Urinary bladder (tissue), 4 donors: ENCODE measurements around the gene ANKRD44. TPM values are rescaled to one million over a fixed set of nuclear protein-coding genes. Genes with fewer than 3 reads are reported as not detected.
A peak's percentile ranks its signal among the peaks of the same experiment; 100 is the strongest.

Experiments
- DNase-seq: peaks from one replicate; pipeline ENCODE4 v3.0.0-alpha.2; 2015; ENCODE audit errors: extremely low spot score
- H3K27ac ChIP-seq: one replicate; pipeline ENCODE4 v1.5.1; 2013; ENCODE audit warnings: low read depth, mild to moderate bottlenecking, moderate library complexity
- H3K36me3 ChIP-seq: one replicate; pipeline ENCODE4 v1.6.1; 2013; ENCODE audit warnings: mild to moderate bottlenecking, moderate library complexity; ENCODE audit not compliant: insufficient read depth
- H3K4me1 ChIP-seq: one replicate; pipeline ENCODE4 v1.6.1; 2013; ENCODE audit warnings: mild to moderate bottlenecking, moderate library complexity; ENCODE audit not compliant: insufficient read depth
- H3K4me3 ChIP-seq: one replicate; pipeline ENCODE4 v1.5.1; 2013; ENCODE audit warnings: low read depth, low read length
- WGBS: extraction: QIAGEN DNeasy Blood & Tissue Kit; methylation state at CpG from one replicate; pipeline ENCODE4 v1.1.7; 2013; 5-methylcytosine and 5-hydroxymethylcytosine counted together
- polyA plus RNA-seq: library from polyadenylated mRNA; stranded (reverse); fragments of 200-250 nt; gene quantifications from one replicate; pipeline ENCODE4 v1.2.3, GENCODE V29; 2013
- total RNA-seq: library from RNA; depleted of rRNA; stranded (reverse); fragments of >200 nt; gene quantifications from one replicate; pipeline ENCODE4 v1.2.3, GENCODE V29; 2014
- donor health status: healthy with polysubstance abuse.
- donor health status: healthy.

ANKRD44 gene
- total and polyA plus RNA-seq, 2 donors: 17.5 to 39.4 TPM

DNA sequence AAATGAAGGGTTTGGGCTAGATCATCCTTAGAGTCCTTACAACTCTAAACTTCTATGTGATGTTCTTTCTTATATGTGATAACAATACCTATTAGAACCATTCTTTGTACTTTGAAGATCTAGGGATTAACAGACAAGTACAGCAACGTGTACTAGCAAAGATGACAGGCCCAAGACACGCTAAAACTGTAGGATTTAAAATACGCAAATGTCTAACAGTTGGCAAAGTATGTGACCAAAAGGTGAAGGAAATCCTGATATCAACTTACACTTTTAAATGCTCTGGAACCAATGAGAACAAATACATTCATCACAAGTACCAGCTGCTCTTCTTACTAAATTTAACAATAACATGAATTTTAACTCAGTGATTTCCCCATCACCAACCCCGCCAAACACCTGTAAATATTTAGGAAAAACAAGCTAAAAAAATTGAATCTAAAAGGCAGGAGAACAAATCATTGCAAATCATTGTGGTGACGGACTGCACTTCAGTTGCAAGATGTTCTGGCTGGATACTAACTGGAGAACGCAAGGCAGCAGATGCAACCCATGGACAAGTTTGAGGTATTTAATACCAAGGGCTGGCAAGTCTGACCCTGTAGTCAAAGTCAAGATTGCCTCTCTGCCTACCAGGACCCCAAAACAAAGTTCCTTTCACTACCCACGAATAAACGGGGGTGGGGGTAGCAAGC, 1.4 kb downstream of the ANKRD44 start:
- no peak overlapping the region for H3K27ac ChIP-seq
- WGBS: 49% methylated on average over 8 of the region's 8 CpGs
- no peaks in the 10 kb centered on the region for H3K36me3 ChIP-seq
- no peak for DNase-seq
- H3K4me1 ChIP-seq: no peaks in the 10 kb centered on the region
- H3K4me3 ChIP-seq: peak overlapping the region; percentile 90

DNA sequence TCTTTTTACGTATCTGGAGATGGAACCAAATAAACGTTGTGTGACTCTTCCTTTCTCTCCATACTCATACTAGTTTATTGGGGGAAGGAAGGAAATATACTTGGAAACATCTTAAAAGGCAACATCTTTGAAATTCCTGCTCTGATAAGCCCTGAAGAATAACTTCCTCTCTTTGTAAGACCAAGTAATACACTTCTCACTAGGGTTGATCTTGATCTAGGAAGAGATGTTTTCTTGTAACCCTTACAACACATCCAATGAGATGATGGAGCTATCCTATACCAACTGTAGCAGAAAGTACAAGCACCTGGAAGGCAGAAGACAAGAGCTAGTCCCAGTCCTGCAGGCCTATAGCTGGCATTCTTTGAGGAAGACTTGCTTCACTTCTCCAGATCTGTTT, 2.0 kb downstream of the ANKRD44 start:
- DNase-seq: no peak
- Histone ChIP-seq H3K4me3 (no peak overlapping the region), H3K27ac (no peak overlapping the region), H3K4me1 (no peaks in the 10 kb centered on the region), H3K36me3 (no peaks in the 10 kb centered on the region)
- 56% methylated on average over 2 of the region's 2 CpGs for WGBS

DNA sequence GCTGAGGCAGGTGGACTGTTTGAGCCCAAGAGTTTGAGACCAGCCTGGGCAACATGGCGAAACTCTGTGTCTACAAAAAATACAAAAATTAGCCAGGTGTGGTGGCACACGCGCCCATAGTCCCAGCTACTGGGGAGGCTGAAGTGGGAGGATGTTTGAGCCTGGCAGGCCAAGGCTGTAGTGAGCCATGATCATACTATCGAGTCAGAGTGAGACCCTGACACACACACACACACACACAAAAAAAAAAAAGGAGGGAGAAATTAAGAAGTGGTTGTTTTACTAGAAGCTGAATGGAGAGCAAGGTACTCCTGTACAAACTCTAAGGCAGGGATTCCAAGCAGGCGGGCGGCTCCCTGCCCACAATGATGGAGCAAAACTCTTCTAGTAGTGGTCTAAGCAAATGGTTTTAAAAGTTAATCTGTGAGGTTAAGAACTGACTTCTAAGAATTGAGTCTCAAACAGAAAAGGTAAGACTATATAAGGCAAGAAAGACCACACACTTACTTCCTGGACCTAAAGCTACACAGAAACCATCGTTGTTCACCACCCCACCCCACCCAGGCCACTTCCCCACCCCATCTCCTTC, 2.6 kb downstream of the ANKRD44 start:
- no peak overlapping the region for H3K4me3 ChIP-seq
- WGBS: 87% methylated on average over 7 of the region's 7 CpGs

DNA sequence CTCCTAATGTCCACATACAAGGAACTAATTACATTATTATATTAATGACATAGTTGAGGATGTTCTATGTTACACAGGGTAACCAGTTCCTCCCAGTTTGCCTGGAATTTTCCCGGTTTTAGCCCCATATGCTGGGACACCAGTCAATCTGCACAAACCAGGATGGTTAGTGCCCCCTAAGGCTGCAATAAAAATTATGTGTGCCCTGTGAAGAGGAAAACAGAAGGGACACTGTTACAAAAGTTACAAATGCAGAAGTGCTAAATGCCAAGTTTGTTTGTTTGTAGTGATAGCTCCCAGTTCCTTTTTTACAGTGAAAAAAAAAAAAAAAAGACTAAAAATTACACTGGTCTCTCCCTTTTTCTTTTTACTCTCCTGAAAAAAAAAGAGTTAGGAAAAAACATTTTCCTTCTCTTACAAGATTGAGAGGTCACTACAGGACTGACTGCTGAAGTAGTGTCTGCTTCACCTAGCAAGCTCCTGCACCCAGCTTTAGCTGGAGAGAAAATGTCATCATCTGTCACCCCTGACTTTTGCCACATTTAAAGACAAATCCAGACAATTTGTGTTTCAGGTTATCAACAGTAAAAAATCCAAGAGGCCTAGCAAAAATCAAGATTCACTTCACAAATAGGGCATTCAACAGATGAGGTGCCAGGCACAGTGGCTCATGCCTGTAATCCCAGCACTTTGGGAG, 3.2 kb downstream of the ANKRD44 start:
- H3K36me3 ChIP-seq: no peaks in the 10 kb centered on the region
- 84% methylated on average over 1 of the region's 1 CpG for WGBS
- no peaks in the 10 kb centered on the region for H3K4me1 ChIP-seq
- H3K4me3 ChIP-seq: no peak overlapping the region
- no peak for DNase-seq
- no peak overlapping the region for H3K27ac ChIP-seq

More for the DNA sequence above, 2.6 kb downstream of the ANKRD44 start:
- no peak for DNase-seq
- H3K4me1 ChIP-seq: no peaks in the 10 kb centered on the region
- H3K36me3 ChIP-seq: no peaks in the 10 kb centered on the region
- H3K27ac ChIP-seq: no peak overlapping the region

DNA sequence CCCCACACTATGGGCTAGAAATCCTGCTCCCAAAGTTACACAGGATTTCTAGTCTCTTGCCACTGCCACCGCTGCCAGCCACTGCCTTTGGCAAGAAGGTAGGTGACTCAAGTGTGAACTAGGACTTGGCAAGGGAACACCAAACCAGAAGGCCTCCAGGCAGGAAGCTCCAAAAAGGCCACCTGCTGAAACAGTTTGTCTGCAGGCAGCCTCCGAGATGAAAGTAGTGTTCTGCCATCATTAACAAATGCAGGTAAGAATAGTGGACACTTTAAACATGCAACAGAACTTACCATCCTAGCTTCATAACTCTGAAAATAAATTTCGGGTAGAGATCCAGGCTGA, 3.9 kb downstream of the ANKRD44 start:
- DNase-seq: no peak
- no peaks in the 10 kb centered on the region for H3K4me1 ChIP-seq

DNA sequence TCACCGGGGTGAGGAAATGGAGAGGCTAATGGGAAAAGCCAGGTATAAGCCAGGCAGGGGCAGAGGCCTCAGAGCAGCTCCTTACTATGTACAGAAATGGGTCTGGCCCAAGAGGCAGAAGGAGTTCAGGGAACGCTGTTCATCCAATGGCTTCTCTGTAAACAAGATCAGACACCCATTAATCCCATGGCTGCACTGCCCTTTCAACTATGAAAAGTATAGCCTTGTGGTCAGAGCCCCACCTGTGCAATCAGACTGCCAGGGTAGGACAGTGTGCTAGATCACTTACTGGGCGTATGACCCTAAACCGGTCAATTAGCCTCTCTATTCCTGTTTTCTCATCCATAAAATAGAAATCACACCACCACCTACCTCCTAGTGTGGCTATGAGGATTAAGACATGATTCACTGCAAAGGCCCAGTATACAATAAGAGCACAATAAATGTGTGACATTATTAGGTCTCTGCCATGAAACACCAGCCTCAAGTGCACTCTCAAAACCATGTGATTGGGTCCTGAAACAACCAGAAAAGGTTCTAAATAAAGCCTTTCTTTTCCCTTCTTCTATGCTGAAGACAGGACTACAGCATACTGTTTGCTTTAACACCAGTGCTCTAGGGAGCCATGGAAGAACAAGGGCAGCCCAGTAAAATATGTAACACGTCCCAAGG, 4.4 kb downstream of the ANKRD44 start:
- no peaks in the 10 kb centered on the region for H3K36me3 ChIP-seq
- no peak overlapping the region for H3K4me3 ChIP-seq
- H3K27ac ChIP-seq: no peak overlapping the region
- 77% methylated on average over 5 of the region's 5 CpGs for WGBS
- no peaks in the 10 kb centered on the region for H3K4me1 ChIP-seq
- DNase-seq: no peak

More for the DNA sequence above, 3.9 kb downstream of the ANKRD44 start:
- H3K36me3 ChIP-seq: no peaks in the 10 kb centered on the region
- H3K4me3 ChIP-seq: no peak overlapping the region
- no peak overlapping the region for H3K27ac ChIP-seq
- 70% methylated on average over 3 of the region's 3 CpGs for WGBS

DNA sequence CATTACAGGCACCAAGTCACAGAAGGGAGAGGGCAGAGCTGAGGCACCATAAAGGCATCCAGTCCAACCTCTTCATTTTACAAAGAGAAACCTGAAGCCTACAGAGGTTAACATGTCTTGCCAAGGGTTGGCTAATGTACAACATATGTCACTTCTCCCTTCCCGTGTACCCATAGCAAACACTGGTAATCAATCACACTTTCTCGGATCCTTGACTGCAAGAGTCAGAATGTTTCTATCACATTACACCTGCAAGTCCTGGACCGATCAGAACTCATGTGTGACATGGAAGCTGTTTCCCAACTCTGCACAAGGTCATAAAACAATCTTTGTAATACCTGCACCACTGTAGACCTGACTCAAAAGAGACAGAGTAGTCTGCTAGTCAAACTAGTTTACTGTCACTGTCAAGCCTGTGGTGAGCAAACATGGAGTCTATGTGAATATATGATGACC, 6.0 kb downstream of the ANKRD44 start:
- Histone ChIP-seq H3K27ac (no peak overlapping the region), H3K36me3 (no peaks in the 10 kb centered on the region), H3K4me1 (no peaks in the 10 kb centered on the region), H3K4me3 (no peak overlapping the region)
- WGBS: 86% methylated on average over 3 of the region's 3 CpGs
- no peak for DNase-seq

DNA sequence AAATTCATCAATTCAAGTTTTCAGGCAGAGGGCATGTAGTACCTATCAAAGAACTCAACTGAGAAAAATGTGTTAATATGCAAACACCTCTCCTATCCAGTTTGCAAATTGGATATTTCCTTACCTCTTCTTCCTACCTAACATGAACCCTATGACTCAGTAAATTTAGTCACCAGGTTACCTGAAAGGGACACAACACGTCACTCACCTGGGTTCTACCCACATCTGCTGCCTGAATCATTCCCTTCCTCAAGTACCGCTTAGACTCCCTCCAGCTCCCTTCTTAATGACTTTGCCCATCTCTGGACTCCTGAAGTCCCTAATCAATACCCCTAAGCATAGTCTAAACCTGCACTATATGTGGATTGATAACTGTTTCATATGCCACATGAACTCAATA, 10.4 kb downstream of the ANKRD44 start:
- no peaks in the 10 kb centered on the region for H3K4me1 ChIP-seq
- DNase-seq: no peak
- H3K36me3 ChIP-seq: no peaks in the 10 kb centered on the region
- no peak overlapping the region for H3K27ac ChIP-seq
- no peak overlapping the region for H3K4me3 ChIP-seq
- 69% methylated on average over 2 of the region's 2 CpGs for WGBS

DNA sequence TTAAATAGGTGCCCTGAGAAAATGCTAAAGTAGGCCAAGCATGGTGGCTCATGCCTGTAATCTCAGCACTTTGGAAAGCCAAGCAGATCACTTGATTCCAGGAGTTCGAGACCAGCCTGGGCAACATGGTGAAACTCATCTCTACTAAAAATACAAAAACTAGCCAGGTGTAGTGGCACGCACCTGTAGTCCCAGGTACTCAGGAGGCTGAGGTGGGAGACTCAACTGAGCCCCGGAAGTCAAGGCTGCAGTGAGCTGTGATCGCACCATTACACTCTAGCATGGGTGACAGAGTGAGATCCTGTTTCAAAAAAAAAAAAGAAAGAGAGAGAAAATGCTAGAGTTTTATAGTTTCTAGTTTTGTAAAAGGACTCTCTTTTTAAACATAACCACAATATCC, 12.0 kb downstream of the ANKRD44 start:
- Histone ChIP-seq H3K27ac (no peak overlapping the region), H3K4me1 (no peaks in the 10 kb centered on the region), H3K4me3 (no peak overlapping the region), H3K36me3 (no peaks in the 10 kb centered on the region)
- 95% methylated on average over 4 of the region's 4 CpGs for WGBS
- no peak for DNase-seq

DNA sequence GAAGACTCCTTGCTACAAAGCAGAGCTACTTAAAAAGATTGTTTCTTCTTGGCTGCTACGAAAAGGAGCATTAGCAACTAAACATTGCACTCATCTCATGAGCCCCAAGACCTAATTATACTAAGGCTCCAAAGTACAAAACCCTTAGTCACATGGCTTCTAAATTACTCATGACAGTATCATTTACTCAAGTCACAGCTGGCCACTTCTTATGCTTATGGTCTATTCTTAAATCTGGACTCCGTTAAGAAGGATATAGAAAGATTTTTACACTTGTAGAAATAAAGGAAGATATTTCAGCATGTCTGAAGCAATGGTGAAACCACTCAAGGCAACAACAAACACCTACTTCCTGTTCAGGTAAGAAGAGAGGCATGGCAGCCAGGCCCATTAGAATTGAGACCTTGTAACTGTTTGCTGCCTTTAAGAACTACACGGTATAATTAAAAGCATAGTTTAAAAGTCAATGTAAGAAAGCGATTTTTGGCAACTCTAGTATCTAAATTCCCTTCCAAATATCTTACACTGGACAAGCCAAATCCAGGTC, 12.7 kb downstream of the ANKRD44 start:
- no peak for DNase-seq
- Histone ChIP-seq H3K4me1 (no peaks in the 10 kb centered on the region), H3K27ac (no peak overlapping the region), H3K36me3 (no peaks in the 10 kb centered on the region), H3K4me3 (no peak overlapping the region)
- 89% methylated on average over 4 of the region's 4 CpGs for WGBS

DNA sequence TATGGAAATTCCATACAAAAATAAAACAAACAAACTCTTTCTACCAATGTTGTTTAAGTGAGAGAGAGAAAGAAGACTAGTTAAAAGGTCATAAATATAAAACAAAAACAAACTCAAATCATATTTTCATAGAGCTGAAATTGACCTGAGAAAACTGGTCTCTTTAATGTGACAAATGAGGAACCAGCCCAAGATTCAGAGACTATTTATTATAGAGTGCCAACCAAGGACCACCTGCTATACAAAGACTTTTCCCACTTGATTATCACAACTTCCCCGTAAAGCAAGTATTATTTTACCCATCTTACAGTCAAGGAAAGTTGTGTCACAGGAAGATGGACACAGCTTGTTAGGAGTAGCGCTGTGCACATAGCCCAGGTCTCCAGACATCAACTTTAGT, 13.3 kb downstream of the ANKRD44 start:
- H3K4me3 ChIP-seq: no peak overlapping the region
- DNase-seq: no peak
- no peaks in the 10 kb centered on the region for H3K4me1 ChIP-seq
- no peaks in the 10 kb centered on the region for H3K36me3 ChIP-seq
- WGBS: 90% methylated on average over 2 of the region's 2 CpGs
- no peak overlapping the region for H3K27ac ChIP-seq

DNA sequence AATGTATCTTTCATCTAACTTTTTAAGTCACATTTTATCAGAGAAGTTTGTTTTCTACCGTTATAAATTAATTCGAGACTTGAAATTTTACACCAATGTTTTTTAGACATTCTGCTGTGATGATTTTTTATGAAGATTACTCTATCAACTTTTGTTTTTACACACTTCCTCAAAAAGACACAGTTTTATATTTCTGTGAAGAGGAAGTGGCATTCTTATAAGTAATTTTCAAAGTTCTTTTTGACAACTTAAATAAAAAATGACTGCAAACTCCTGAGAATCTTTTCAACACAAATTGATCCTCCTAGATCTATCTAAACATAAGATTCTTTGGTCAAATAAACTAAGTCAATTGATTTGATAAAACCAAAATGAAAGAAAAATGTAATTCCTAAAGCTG, 13.7 kb downstream of the ANKRD44 start:
- WGBS: 73% methylated on average over 2 of the region's 2 CpGs
- DNase-seq: no peak
- no peak overlapping the region for H3K27ac ChIP-seq

DNA sequence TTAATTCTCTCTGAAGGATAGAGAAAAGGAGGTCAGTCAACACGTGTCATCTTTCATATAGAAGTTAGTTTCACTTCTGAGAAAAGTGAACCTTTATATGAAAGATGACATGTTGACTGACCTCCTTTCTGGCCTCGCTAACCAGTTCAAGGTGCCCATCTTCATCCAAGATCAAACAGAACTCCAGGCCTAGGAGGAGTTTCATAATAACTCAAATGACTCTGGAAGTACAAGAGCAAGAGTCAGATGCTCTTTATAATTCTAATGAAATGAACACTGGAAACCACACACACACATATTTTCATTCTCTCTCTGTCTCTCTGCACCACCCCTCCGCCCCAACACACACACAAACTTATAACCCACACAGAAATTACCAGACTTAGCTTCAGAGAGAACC, 16.3 kb downstream of the ANKRD44 start:
- no peak overlapping the region for H3K27ac ChIP-seq
- 72% methylated on average over 3 of the region's 3 CpGs for WGBS
- no peak for DNase-seq
- no peak overlapping the region for H3K4me3 ChIP-seq
- no peaks in the 10 kb centered on the region for H3K4me1 ChIP-seq
- H3K36me3 ChIP-seq: no peaks in the 10 kb centered on the region

More for the DNA sequence above, 13.7 kb downstream of the ANKRD44 start:
- no peaks in the 10 kb centered on the region for H3K4me1 ChIP-seq
- H3K4me3 ChIP-seq: no peak overlapping the region
- H3K36me3 ChIP-seq: no peaks in the 10 kb centered on the region
